ENCODE measurements around the gene SLC9A2. TPM values are rescaled to one million over a fixed set of nuclear protein-coding genes. Genes with fewer than 3 reads are reported as not detected.

The SLC9A2 gene
- total RNA-seq, 8 experiments from 2014 or later, result 0.13 to 2.9 (median 0.92) TPM

- Histone ChIP-seq H3K4me1 (replicated peaks in 1 of 2) (no peaks in the 10 kb centered on the region), H3K4me3 (no peak overlapping the region), H3K27ac (no peak overlapping the region)
- in situ Hi-C loops (cut with MboI; ENCODE audit: low pct_unique_long_range_greater_than_20kb in 2 of 9, low sequenced_read_pairs in 9 of 9, unreplicated experiment in 9 of 9), result no loop called here
- WGBS, 10 experiments, result 53 to 100% (median 73%) methylated on average over 1 to 5 of the region's 5 CpGs
- no peak for ATAC-seq (replicated peaks in 6 of 8)
These were observed 70.7 kb downstream of the SLC9A2 start for GRCh38 chr2:102690012-102690411.

DNA sequence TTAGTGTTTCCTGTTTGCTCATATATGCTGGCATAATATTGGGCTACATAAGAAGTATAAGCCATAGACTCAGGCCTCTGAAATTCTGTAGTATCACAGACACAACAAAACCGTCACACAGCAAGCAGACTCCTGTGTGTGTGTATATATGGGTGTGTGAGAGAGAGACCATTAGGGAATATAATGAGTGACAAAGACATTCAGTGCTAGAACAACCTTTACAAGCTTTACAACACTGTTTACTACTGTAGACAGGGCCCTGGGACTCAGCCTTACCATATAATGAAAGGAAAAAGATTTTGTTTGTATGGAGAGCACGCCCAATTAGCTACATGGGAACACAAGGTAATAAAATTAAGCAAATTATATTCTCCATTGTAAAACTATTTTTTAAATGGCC lies 77.1 kb downstream of the SLC9A2 start:
- 20 to 100% (median 70%) methylated on average over 1 to 2 of the region's 2 CpGs; no CpG with 5 or more reads in 5 of the 10 experiments for WGBS, 10 experiments
- ATAC-seq (replicated peaks in 6 of 8), result no peak
- in situ Hi-C loops (cut with MboI; ENCODE audit: low pct_unique_long_range_greater_than_20kb in 2 of 9, low sequenced_read_pairs in 9 of 9, unreplicated experiment in 9 of 9), result no loop called here

GRCh38 chr2:102698369-102699111 lies 79.2 kb downstream of the SLC9A2 start:
- peak in 4 of 8 experiments; percentile 42 to 51 (median 48) for ATAC-seq (replicated peaks in 6 of 8)
- no peaks in the 10 kb centered on the region for H3K4me1 ChIP-seq (replicated peaks in 1 of 2)
- 40 to 93% (median 79%) methylated on average over 1 to 5 of the region's 6 CpGs; no CpG with 5 or more reads in 1 of the 10 experiments for whole genome bisulfite sequencing, 10 experiments
- in situ Hi-C loops (cut with MboI; ENCODE audit: low pct_unique_long_range_greater_than_20kb in 2 of 9, low sequenced_read_pairs in 9 of 9, unreplicated experiment in 9 of 9), result no loop called here
- no peak overlapping the region for H3K4me3 ChIP-seq
- no peak overlapping the region for H3K27ac ChIP-seq

More for the DNA sequence above, 77.1 kb downstream of the SLC9A2 start:
- H3K4me3 ChIP-seq, result no peak overlapping the region
- H3K27ac ChIP-seq, result no peak overlapping the region
- H3K4me1 ChIP-seq (replicated peaks in 1 of 2), result no peaks in the 10 kb centered on the region

- in situ Hi-C loops (cut with MboI; ENCODE audit: low pct_unique_long_range_greater_than_20kb in 2 of 9, low sequenced_read_pairs in 9 of 9, unreplicated experiment in 9 of 9), result loop anchor here in 1 of 9 experiments (25.0 kb wide), 2 partner anchors 91 to 216 kb away; partner anchors contain the start of gene SLC9A2
- Histone ChIP-seq H3K27ac (no peak overlapping the region), H3K4me3 (no peak overlapping the region), H3K4me1 (replicated peaks in 1 of 2) (no peaks in the 10 kb centered on the region)
- WGBS, 10 experiments, result 60 to 100% (median 94%) methylated on average over 1 to 2 of the region's 2 CpGs; no CpG with 5 or more reads in 2 of the 10 experiments
- ATAC-seq (replicated peaks in 6 of 8), result no peak
These were observed 84.0 kb downstream of the SLC9A2 start for GRCh38 chr2:102703305-102703704.

- peak in 4 of 8 experiments; percentile 58 to 95 (median 88) for ATAC-seq (replicated peaks in 6 of 8)
- in situ Hi-C loops (cut with MboI; ENCODE audit: low pct_unique_long_range_greater_than_20kb in 2 of 9, low sequenced_read_pairs in 9 of 9, unreplicated experiment in 9 of 9), result loop anchor here in 1 of 9 experiments (25.0 kb wide), 2 partner anchors 91 to 216 kb away; partner anchors contain the start of gene SLC9A2
These were observed 84.4 kb downstream of the SLC9A2 start for GRCh38 chr2:102703748-102704147.

GRCh38 chr2:102704531-102704930 lies 85.2 kb downstream of the SLC9A2 start:
- Histone ChIP-seq H3K27ac (no peak overlapping the region), H3K4me1 (replicated peaks in 1 of 2) (no peaks in the 10 kb centered on the region), H3K4me3 (no peak overlapping the region)
- no peak for ATAC-seq (replicated peaks in 6 of 8)
- in situ Hi-C loops (cut with MboI; ENCODE audit: low pct_unique_long_range_greater_than_20kb in 2 of 9, low sequenced_read_pairs in 9 of 9, unreplicated experiment in 9 of 9), result loop anchor here in 1 of 9 experiments (25.0 kb wide), 2 partner anchors 92 to 217 kb away; partner anchors contain the start of gene SLC9A2
- 20 to 93% (median 68%) methylated on average over 1 to 11 of the region's 12 CpGs; no CpG with 5 or more reads in 2 of the 10 experiments for WGBS, 10 experiments

More at GRCh38 chr2:102703748-102704147, 84.4 kb downstream of the SLC9A2 start:
- H3K27ac ChIP-seq, result no peak overlapping the region
- no peak overlapping the region for H3K4me3 ChIP-seq
- H3K4me1 ChIP-seq (replicated peaks in 1 of 2), result no peaks in the 10 kb centered on the region

GRCh38 chr2:102707796-102708695 lies 88.7 kb downstream of the SLC9A2 start:
- Histone ChIP-seq H3K27ac (no peak overlapping the region), H3K4me1 (replicated peaks in 1 of 2) (no peaks in the 10 kb centered on the region), H3K4me3 (no peak overlapping the region)
- WGBS, 10 experiments, result 64 to 93% (median 85%) methylated on average over 1 to 13 of the region's 20 CpGs
- in situ Hi-C loops (cut with MboI; ENCODE audit: low pct_unique_long_range_greater_than_20kb in 2 of 9, low sequenced_read_pairs in 9 of 9, unreplicated experiment in 9 of 9), result loop anchor here in 1 of 9 experiments (25.0 kb wide), 2 partner anchors 96 to 221 kb away; partner anchors contain the start of gene SLC9A2
- ATAC-seq (replicated peaks in 6 of 8), result no peak

- no peak overlapping the region for H3K27ac ChIP-seq
- H3K4me3 ChIP-seq, result no peak overlapping the region
- ATAC-seq (replicated peaks in 6 of 8), result no peak
- in situ Hi-C loops (cut with MboI; ENCODE audit: low pct_unique_long_range_greater_than_20kb in 2 of 9, low sequenced_read_pairs in 9 of 9, unreplicated experiment in 9 of 9), result loop anchor here in 1 of 9 experiments (25.0 kb wide), 2 partner anchors 97 to 222 kb away; partner anchors contain the start of gene SLC9A2
- WGBS, 10 experiments, result 20 to 100% (median 81%) methylated on average over 1 to 8 of the region's 8 CpGs; no CpG with 5 or more reads in 1 of the 10 experiments
- H3K4me1 ChIP-seq (replicated peaks in 1 of 2), result no peaks in the 10 kb centered on the region
These were observed 89.7 kb downstream of the SLC9A2 start for GRCh38 chr2:102708847-102709559.

GRCh38 chr2:102717308-102718018 lies 98.1 kb downstream of the SLC9A2 start:
- Histone ChIP-seq H3K27ac (no peak overlapping the region), H3K4me1 (replicated peaks in 1 of 2) (no peaks in the 10 kb centered on the region), H3K4me3 (no peak overlapping the region)
- in situ Hi-C loops (cut with MboI; ENCODE audit: low pct_unique_long_range_greater_than_20kb in 2 of 9, low sequenced_read_pairs in 9 of 9, unreplicated experiment in 9 of 9), result loop anchor here in 1 of 9 experiments (25.0 kb wide), 2 partner anchors 105 to 230 kb away; partner anchors contain the start of gene SLC9A2
- peak in 4 of 8 experiments; percentile 70 to 98 (median 94) for ATAC-seq (replicated peaks in 6 of 8)
- WGBS, 10 experiments, result 0 to 96% (median 74%) methylated on average over 1 to 5 of the region's 5 CpGs; no CpG with 5 or more reads in 2 of the 10 experiments

GRCh38 chr2:102718387-102719316 lies 99.3 kb downstream of the SLC9A2 start:
- Histone ChIP-seq H3K4me3 (no peak overlapping the region), H3K27ac (no peak overlapping the region), H3K4me1 (replicated peaks in 1 of 2) (no peaks in the 10 kb centered on the region)
- ATAC-seq (replicated peaks in 6 of 8), result no peak
- WGBS, 10 experiments, result 71 to 100% (median 96%) methylated on average over 3 to 12 of the region's 26 CpGs; no CpG with 5 or more reads in 4 of the 10 experiments
- in situ Hi-C loops (cut with MboI; ENCODE audit: low pct_unique_long_range_greater_than_20kb in 2 of 9, low sequenced_read_pairs in 9 of 9, unreplicated experiment in 9 of 9), result loop anchor here in 1 of 9 experiments (25.0 kb wide), 2 partner anchors 106 to 231 kb away; partner anchors contain the start of gene SLC9A2

- ATAC-seq (replicated peaks in 6 of 8), result no peak
- no peak overlapping the region for H3K4me3 ChIP-seq
- H3K4me1 ChIP-seq (replicated peaks in 1 of 2), result no peaks in the 10 kb centered on the region
- 57 to 100% (median 88%) methylated on average over 1 to 7 of the region's 7 CpGs; no CpG with 5 or more reads in 1 of the 10 experiments for WGBS, 10 experiments
- no peak overlapping the region for H3K27ac ChIP-seq
- in situ Hi-C loops (cut with MboI; ENCODE audit: low pct_unique_long_range_greater_than_20kb in 2 of 9, low sequenced_read_pairs in 9 of 9, unreplicated experiment in 9 of 9), result loop anchor here in 1 of 9 experiments (25.0 kb wide), 2 partner anchors 112 to 237 kb away; partner anchors contain the start of gene SLC9A2
These were observed 104.7 kb downstream of the SLC9A2 start for GRCh38 chr2:102724016-102724490.
